Glutamatergic neuron (in vitro differentiated cells): Measurements from ENCODE around the gene VAPA. TPM values are rescaled to one million over a fixed set of nuclear protein-coding genes. Genes with fewer than 3 reads are reported as not detected.
A peak's percentile ranks its signal among the peaks of the same experiment; 100 is the strongest.

ENCODE experiments used
- DNase-seq: peaks from one replicate; pipeline ENCODE4 v3.0.0; 2022
- H3K27ac Mint-ChIP-seq: one replicate; pipeline ENCODE4 v1.8.0; 2020; ENCODE audit warnings: mild to moderate bottlenecking, mixed read lengths, inconsistent platforms; ENCODE audit not compliant: unreplicated experiment
- H3K27me3 Mint-ChIP-seq: one replicate; pipeline ENCODE4 v1.8.0; 2020; ENCODE audit warnings: mild to moderate bottlenecking, moderate library complexity, mixed read lengths, inconsistent platforms; ENCODE audit not compliant: unreplicated experiment
- H3K36me3 Mint-ChIP-seq: one replicate; pipeline ENCODE4 v1.8.0; 2020; ENCODE audit warnings: mild to moderate bottlenecking, mixed read lengths, inconsistent platforms; ENCODE audit not compliant: unreplicated experiment
- H3K4me1 Mint-ChIP-seq: one replicate; pipeline ENCODE4 v1.8.0; 2020; ENCODE audit warnings: mild to moderate bottlenecking, low read depth, mixed read lengths, inconsistent platforms; ENCODE audit not compliant: unreplicated experiment
- H3K4me3 Mint-ChIP-seq: one replicate; pipeline ENCODE4 v1.8.0; 2020; ENCODE audit warnings: mild to moderate bottlenecking, mixed read lengths, inconsistent platforms; ENCODE audit not compliant: unreplicated experiment
- H3K9me3 Mint-ChIP-seq: one replicate; pipeline ENCODE4 v1.8.0; 2020; ENCODE audit warnings: mild to moderate bottlenecking, moderate library complexity, mixed read lengths, inconsistent platforms; ENCODE audit not compliant: unreplicated experiment
- total RNA-seq: library from RNA; stranded (reverse); fragmentation: NEBNext Ultra II Directional; extraction: Animal tissue kit (Norgen Biotek cat#: 25700); gene quantifications from one replicate; pipeline ENCODE4 v1.2.1, GENCODE V29; 2021; ENCODE audit not compliant: unreplicated experiment
- TF ChIP-seq, protein P1 (sequence below): fragments of 200-600 bp; sonication (generic); IDR thresholded peaks from one replicate; pipeline ENCODE4 v1.5.0; 2021; ENCODE audit not compliant: partially characterized antibody, unreplicated experiment

Gene VAPA
- total RNA-seq, 1 donor from 2014 or later, result 187 TPM

DNA sequence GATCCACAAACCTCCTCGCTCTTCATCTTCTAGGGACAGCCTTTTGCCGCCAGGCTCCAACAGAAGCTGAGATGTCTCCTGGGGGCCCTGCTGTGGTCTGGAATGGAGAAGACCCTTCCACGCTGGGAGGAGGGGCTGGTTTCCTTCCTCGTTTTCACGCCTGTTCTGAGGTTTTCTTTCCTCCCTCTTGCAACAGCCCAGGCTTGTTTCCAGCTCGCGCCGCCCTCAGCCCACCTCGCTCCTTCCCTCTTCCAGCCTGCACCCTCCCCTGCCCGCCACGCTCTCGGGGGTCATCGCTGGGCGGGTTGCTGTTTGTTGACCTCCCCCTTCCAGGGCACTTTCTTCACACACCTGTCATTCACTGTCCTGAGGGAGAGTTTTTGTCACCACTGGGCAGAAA, 55.4 kb downstream of the VAPA start:
- peak overlapping the region; percentile 20 for H3K4me3 Mint-ChIP-seq
- H3K27ac Mint-ChIP-seq, result no peak overlapping the region
- no peak for DNase-seq
- peaks cover 28% of the 10 kb centered on the region for H3K4me1 Mint-ChIP-seq
- peaks cover 2% of the 10 kb centered on the region for H3K27me3 Mint-ChIP-seq
- TF ChIP-seq, protein P1, sequence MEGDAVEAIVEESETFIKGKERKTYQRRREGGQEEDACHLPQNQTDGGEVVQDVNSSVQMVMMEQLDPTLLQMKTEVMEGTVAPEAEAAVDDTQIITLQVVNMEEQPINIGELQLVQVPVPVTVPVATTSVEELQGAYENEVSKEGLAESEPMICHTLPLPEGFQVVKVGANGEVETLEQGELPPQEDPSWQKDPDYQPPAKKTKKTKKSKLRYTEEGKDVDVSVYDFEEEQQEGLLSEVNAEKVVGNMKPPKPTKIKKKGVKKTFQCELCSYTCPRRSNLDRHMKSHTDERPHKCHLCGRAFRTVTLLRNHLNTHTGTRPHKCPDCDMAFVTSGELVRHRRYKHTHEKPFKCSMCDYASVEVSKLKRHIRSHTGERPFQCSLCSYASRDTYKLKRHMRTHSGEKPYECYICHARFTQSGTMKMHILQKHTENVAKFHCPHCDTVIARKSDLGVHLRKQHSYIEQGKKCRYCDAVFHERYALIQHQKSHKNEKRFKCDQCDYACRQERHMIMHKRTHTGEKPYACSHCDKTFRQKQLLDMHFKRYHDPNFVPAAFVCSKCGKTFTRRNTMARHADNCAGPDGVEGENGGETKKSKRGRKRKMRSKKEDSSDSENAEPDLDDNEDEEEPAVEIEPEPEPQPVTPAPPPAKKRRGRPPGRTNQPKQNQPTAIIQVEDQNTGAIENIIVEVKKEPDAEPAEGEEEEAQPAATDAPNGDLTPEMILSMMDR, result no peak
- peaks cover 4% of the 10 kb centered on the region for H3K36me3 Mint-ChIP-seq
- H3K9me3 Mint-ChIP-seq, result no peaks in the 10 kb centered on the region

DNA sequence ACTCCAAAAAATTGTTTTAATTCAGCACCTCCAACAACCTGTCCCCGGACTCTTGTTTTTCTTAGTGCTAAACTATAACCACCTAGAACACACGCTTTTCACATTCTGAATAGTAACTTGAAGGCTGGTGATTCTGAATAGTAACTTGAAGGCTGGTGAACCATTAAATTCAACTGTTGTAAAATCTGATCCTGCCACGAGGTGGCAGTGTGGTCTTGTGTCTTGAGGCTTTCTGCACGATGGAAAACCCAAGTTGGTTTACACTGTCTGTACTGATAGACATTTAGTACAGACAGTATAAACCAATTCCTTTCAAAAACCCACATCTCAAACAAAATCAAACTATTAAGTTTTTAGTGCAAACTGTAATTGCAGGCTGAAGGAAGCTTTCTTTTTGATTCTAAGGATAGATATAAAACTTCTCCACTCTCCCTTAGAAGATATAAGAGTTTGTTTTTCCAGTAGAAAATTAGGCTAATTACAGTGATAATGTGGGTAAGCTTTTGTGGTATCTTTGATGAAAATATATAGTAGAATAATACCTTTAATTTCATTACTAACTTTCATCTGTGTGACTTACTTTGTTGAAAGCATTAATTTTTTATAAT, 57.6 kb downstream of the VAPA start:
- Mint-ChIP-seq H3K27me3 (peaks cover 2% of the 10 kb centered on the region), H3K36me3 (peaks cover 14% of the 10 kb centered on the region), H3K4me3 (no peak overlapping the region), H3K27ac (peak overlapping the region; percentile 33), H3K4me1 (peaks cover 28% of the 10 kb centered on the region), H3K9me3 (peaks cover 7% of the 10 kb centered on the region)
- TF ChIP-seq, protein P1, result peak; percentile 91
- peak; percentile 71 for DNase-seq

DNA sequence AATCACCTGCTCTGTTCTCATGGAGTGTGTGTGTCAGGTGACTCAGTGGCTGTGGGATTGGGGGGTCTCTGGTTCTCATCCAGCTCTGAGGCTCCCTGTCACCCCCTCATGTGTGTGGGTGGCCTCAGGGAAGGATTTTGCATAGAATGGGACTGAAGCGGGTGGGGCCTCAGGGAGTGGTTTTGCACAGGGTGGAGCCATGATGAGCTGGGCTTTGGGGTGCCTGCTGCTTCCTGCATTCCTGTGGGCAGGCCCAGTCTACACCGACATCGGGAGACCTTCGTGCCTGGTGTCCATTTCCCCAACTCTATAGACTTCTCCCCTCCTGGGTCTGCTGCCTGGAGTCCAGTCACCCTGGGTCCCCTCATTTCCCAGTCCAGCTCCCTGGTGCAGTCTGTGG, 59.7 kb downstream of the VAPA start:
- Mint-ChIP-seq H3K4me3 (no peak overlapping the region), H3K27me3 (peaks cover 2% of the 10 kb centered on the region), H3K4me1 (peaks cover 25% of the 10 kb centered on the region), H3K9me3 (peaks cover 7% of the 10 kb centered on the region), H3K27ac (no peak overlapping the region), H3K36me3 (peaks cover 14% of the 10 kb centered on the region)
- TF ChIP-seq, protein P1, result no peak
- no peak for DNase-seq

DNA sequence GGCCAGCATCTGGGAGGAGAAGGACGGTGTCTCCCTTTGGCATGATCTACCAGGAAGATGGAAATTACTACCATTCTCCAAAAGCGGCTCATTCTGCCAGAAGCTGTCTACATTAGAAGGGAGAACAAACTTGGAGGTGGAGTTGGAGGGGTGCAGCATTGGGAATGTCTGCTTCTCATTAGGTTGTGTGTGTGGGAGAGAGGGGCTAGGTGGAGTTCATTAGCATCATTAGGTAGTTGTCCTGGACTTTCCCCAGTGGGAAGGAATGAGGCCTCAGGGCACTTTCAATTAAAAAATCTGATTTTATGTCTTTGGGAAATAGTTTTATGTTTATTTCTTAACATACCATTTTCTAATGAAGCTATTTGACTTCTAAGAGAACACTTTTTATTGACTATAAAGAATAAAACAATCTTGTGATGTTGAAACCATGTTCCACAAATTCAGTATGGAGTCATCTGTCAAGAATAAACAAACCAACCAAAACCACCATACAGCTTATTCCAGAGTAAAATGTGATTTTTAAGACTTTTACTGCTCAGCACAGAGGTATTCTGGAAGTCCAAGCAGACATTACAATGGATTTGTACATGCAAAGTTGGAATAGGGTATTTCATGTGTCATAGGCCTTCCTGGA, 60.6 kb downstream of the VAPA start:
- TF ChIP-seq, protein P1, result no peak
- Mint-ChIP-seq H3K36me3 (peaks cover 11% of the 10 kb centered on the region), H3K27ac (no peak overlapping the region), H3K4me1 (peaks cover 18% of the 10 kb centered on the region), H3K4me3 (no peak overlapping the region), H3K27me3 (peaks cover 2% of the 10 kb centered on the region), H3K9me3 (peaks cover 9% of the 10 kb centered on the region)
- no peak for DNase-seq

DNA sequence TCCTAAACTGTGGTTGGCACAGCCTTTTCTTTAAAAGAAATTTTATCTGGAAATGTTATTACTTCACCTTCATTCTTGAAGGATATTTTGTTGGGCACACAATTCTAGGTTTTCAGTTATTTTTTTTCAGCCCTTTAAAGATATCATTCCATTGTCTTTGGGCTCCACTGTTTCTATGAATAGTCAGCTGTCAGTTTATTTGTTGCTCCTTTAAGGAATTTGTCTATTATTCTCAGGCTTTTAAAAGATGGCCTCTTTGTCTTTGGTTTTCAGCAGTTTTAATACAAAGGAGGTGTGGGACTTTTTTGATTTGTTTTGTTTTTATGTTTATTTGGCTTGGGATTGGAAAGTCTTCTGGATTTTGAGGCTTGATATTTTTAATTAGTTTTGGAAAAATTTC, 61.8 kb downstream of the VAPA start:
- Mint-ChIP-seq H3K4me1 (peaks cover 11% of the 10 kb centered on the region), H3K27me3 (peaks cover 2% of the 10 kb centered on the region), H3K36me3 (peaks cover 19% of the 10 kb centered on the region), H3K9me3 (peaks cover 9% of the 10 kb centered on the region), H3K27ac (no peak overlapping the region), H3K4me3 (no peak overlapping the region)
- TF ChIP-seq, protein P1, result no peak
- DNase-seq, result no peak
